HFF-Myc (cell line): Measurements from ENCODE around the gene SLC22A3.

Experiments
- DNase-seq: peaks from one replicate; pipeline ENCODE4 v3.0.0-alpha.2; 2011; ENCODE audit warnings: low read depth; ENCODE audit errors: extremely low read depth
- H3K4me3 ChIP-seq: replicated peaks from 2 replicates; pipeline ENCODE4 v1.5.1; 2011; ENCODE audit warnings: low read depth, mild to moderate bottlenecking, control low read depth, low read length
- TF ChIP-seq, protein P1 (sequence below): IDR thresholded peaks from 2 replicates; pipeline ENCODE4 v1.5.1; 2012; ENCODE audit warnings: mild to moderate bottlenecking, low read depth, low read length, control low read depth; ENCODE audit errors: missing control alignments

Gene SLC22A3

DNA sequence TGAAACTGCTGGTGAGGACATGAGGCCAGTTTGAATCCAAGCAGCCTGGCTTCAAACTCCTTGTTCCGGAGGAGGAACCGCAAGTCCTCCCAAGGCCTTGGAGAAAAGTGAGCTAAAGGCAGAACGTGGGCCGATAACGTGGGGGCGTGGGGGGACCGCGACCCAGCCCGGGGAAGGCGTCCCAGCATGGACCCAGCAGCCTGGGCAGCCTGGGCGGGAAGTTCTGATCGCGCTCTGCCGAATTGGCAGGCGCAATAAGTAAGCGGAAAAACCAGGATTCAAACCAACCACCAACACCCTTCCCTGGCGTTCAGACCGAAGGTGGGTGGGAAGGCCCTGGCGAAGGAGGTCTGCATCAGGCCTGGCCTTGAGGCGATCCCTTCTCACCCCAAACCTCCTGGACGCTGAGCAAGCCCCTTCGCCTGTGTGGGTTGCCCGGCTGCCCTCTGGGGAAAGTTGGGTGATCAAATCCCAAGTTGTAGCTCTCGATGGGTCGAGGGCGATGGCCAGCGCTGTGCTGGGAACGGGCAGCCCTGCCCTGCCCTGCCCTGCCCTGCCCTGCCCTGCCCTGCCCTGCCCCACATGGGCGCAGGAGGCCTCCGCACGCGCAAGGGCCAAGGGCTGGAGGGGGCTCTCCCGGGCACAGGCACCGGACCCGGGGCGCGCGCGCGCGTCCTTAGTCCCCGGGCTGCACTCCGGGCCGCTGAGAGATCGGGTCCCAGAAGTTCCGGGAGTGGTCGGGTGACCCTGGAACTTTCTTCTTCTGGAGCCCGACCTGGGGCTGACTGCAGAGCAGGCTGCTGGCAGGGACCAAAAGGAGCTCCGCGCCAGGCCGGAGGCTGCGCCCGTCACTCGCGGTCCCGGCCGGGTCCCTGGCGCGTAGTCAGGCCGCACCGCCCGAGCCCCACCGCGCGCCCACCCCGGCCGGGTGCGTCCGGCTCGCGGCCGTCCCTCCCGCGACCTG is 637 bp upstream of the SLC22A3 start:
- no peak for DNase-seq
- TF ChIP-seq, protein P1, sequence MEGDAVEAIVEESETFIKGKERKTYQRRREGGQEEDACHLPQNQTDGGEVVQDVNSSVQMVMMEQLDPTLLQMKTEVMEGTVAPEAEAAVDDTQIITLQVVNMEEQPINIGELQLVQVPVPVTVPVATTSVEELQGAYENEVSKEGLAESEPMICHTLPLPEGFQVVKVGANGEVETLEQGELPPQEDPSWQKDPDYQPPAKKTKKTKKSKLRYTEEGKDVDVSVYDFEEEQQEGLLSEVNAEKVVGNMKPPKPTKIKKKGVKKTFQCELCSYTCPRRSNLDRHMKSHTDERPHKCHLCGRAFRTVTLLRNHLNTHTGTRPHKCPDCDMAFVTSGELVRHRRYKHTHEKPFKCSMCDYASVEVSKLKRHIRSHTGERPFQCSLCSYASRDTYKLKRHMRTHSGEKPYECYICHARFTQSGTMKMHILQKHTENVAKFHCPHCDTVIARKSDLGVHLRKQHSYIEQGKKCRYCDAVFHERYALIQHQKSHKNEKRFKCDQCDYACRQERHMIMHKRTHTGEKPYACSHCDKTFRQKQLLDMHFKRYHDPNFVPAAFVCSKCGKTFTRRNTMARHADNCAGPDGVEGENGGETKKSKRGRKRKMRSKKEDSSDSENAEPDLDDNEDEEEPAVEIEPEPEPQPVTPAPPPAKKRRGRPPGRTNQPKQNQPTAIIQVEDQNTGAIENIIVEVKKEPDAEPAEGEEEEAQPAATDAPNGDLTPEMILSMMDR = no peak
- H3K4me3 ChIP-seq = no peak overlapping the region

DNA sequence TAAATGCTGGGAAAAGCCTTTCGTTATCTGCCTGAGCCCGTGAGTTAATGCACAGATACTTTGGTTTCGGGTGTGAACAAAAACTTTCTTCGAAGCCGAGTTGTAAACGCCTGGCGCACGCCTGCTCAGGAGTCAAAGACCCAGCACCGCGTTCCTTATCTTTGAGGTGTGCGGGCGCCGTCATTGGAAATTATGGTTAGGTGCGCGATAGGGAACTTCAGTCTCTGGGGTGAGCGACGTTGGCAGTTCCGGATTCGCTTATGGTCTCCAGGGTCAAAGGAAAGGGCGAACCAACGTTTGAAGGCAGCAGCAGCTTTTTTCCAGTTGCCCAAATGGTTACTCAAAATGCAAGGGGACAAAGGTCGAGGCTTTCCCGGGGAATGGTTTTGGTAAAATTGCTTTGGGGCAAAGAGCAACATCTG is 853 bp downstream of the SLC22A3 start:
- no peak for DNase-seq
- H3K4me3 ChIP-seq = peak overlapping the region; percentile 23
- TF ChIP-seq, protein P1 = no peak

DNA sequence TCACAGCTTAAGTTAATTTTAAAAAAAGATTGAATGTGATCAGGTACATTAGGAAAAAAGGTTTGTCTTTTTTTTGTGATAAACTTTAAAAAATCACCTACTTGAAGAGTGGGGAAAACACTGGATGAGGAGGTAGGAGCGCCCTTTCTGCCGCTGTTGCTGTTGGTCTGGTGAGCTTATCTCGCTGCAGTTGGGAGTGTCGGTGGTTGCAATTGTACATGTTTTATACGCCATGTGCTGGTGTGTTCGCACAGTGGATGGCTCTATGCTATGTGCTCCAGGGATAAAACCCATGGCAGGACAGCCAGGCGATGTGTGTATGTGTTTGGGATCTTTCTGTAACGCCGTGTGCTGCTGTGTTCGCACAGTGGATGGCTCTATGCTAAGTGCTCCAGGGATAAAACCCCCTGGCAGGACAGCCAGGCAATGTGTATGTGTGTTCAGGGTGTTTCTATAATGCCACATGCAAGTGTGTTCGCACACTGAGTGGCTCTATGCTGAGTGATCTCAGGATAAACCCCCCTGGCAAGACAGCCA is 1.7 kb downstream of the SLC22A3 start:
- H3K4me3 ChIP-seq = no peak overlapping the region
- DNase-seq = no peak
- TF ChIP-seq, protein P1 = no peak

DNA sequence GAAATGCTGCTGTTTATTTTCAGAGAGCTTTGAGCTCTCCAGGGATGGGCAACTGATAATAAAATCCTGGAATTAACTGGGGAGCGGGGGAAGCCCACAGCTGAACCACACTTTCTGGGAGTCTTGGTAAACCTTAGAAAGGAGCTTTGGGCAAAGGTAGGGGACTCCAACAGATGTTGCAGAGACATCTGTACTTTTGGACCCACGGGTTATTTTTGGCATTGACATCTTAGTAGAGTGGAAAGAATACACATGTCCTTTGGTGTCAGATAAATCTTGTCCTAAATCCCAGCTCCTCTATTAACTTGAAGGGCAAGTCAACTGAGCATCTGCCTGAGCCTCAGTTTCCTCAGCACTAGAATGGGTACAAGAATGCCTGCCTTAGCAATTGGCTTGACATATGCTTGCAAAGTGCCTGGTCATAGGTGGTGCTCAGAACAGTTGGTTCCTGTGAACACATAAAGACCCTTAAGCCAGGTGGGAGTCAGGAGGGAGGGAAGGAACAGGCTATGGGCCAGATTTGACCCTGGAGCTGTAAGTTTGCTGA is 5.8 kb downstream of the SLC22A3 start:
- no peak for DNase-seq
- no peak overlapping the region for H3K4me3 ChIP-seq
- TF ChIP-seq, protein P1 = no peak

DNA sequence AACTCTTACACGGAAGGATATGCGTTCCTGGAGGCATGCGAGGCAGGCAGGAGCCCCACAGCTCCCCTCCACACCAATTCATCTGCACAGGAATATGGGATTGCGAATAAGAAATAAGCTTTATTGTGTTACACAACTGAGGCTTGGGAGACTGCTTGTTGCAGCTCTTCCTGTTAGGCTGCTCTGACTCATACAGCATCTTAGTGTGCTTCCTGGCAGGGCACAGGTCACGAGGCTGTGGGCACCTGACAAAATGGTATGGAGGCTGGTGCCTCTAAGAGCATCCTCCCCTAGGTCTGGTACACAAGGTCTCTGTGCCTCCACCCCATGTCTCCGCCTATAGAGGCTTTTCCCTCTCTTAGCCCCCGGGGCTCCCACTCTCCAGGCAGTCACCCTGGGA is 6.8 kb downstream of the SLC22A3 start:
- H3K4me3 ChIP-seq = no peak overlapping the region
- TF ChIP-seq, protein P1 = no peak
- DNase-seq = no peak

DNA sequence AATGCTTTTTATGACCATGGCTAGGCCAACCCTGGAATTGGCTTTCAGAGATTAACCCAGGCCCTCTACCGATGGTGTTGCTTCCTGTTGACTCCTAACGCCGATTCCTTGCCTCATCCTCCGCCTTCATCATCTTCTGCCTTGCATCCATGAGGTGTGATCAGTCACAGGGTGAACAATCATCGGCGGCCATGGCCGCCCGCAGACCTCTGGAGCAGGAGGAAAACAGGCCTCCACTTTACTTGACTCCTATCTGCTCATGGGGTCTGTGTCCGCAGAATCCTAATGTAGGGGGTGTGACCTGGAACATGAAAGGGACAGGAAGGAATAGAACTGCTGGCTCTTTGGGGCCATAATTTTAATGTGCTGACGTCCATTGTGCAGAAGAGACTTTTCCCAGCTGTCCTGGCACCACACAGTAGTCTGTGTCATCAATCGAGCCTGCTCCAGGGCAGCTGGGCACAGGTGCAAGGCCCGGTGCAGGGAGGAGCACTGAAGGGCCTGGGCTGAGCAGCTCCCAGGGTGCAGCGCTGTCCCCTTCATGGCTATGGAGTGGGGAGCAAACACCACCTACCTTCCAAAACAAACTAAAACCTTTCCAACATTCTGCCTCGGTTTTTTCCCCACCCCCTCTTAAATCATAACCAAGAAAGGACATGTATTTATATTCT is 8.0 kb downstream of the SLC22A3 start:
- no peak overlapping the region for H3K4me3 ChIP-seq
- TF ChIP-seq, protein P1 = no peak
- no peak for DNase-seq
